NOMO-1 treated with DMSO at 0.1 percent for 48 hours (cell line): Measurements from ENCODE around the gene PDE1C.
"Not testable (repeated sequence)": the region's sequence is repeated elsewhere in the genome, so short reads cannot be mapped to it uniquely, and the experiment has no call there.

Source experiments
- DNase-seq: peaks from one replicate; lab custom pipeline; 2025; ENCODE audit not compliant: unreplicated experiment; lab: John Stamatoyannopoulos, UW

Gene PDE1C

DNA sequence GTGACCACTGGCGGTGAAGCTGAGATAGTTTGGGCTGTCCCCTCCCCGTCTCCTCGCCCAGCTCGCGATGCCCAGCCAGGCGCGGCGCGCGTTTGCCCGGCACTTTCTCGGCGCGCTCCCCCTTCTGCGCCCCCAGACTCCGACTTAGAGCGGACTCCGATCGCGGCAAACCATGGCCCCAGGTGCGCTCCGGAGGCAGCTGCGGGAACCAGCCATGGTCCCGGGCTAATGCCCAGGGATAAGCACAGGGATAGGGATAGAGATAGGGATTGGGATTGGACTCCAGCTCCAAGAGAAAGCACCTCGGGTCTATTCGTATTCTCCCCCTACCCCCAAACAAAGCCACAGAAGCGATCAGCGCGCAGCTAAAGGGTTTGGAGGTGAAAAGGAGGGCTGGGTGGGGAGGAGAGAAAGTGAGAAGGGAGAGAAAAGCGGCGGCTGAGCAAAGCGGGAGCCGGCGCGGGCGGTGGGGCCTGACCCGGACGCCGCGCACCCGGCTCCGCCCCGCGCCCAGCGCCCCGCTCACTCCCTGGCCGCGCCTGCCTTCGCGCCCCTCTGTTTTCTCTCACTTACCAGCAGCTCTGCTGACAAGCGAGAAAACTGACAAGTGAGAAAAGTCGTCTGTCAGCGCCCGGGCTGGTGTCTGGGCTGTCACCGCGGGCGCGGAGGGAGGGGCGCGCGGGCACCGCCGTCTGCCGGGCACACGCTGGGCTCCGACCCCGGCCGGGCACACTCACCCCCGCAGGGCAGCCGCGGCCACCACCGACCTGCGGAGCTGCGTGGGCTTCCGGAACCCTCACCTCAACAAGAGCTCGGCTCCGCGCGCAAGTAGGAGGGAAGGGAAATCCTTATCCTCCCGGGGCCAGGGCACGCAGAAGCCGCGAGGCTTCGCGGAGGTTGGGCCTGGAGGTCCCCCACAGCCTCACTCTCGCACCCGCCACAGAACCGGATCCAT lies at the start of gene PDE1C:
TSS of gene PDE1C (minus strand) at position 2 of the 955 bp plus-strand sequence.
- no peak for DNase-seq

DNA sequence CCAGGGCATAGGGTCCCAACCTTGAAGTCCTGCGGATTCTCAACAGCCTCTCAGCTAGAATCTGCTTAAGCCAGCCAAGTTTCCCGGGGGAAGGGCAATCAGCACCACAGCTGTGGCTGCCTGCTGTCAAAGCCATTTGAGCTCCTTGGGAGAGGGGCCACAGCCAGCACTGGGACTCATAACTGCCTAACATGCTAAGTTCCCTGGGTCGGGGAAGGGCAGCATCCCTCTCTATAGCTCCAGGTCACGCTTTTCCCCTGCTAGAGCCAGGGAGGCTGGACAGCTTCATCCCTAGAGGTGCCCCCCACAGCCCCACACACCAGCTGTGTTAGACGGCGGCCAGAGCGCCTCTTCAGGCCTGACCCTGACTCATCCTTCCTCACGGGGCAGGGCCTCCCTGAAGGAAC lies 49.6 kb upstream of the PDE1C start:
- no peak for DNase-seq

DNA sequence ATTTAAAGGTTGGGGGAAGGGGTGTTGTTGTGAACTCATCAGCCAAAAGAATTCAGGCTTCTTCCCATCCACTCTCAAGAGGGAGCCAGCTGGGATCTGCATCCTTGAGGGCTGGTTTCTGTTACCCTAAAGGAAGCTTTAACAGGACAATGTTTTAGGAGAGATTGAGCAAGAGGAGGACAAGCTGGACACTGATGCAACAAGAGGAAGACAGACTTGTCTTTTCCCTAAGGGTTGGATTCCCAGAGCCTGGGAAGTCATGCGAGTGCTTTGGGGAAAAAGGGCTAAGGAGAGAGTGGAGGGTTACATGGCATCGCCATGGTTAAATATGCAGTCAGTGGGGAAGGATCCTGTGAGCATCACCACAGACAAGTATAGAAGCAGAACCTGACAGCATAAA lies 47.6 kb upstream of the PDE1C start:
- DNase-seq, result no peak

DNA sequence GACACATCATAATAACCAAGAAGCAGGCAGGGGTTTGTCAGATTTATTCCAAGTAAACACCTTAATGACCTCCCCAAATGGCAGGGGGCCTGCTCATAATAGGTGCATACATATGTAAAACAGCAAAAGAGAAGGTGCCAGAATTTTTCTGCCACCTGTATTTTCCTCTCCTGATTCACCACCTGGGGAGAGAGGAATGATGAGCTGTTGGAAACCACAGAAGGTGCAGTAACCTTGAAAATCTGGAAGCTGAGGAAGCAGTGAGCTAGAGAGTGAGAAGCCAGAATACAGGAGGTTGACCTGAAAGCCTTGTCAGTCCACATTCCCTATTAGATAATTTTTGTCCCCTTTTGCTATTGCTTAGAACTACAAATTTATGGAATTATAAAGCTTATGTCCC lies 46.2 kb upstream of the PDE1C start:
- no peak for DNase-seq

DNA sequence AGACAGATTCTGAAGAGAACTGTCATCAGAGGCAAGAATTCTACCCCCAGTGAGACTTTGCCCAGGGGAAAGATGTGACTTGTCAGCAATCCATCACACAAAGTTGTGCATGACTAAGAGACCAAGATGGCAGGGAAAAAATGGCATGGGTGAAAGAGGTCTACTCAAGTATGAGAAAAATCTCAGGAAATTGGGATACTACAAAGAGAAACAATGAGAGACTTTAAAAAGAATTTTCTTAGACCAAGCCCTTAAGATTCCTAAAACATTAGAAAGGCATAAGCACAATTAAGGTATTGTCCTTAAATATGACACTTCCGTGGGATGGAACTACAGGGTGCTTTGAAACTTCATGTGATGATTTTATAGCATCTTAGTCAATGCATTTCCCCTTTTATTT lies 45.6 kb upstream of the PDE1C start:
- no peak for DNase-seq

DNA sequence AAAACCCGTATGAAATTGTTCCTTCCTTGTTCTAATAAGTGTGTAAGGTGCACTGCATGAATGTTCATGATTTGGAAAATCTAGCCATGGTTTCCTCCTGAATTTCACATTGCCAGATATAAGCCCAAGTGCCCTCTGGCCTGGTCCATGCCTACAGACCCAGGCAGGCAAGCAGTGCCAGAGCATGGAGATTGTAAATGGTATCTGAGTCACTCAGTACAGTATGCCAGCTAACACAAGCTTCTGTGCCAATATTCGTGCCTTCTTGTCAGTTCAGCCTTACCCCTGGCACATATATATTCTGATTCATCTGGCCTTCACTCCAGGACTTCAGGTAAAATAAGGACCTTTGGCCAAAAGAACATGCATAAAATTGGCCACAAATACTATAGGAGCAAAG lies 38.4 kb upstream of the PDE1C start:
- no peak for DNase-seq

DNA sequence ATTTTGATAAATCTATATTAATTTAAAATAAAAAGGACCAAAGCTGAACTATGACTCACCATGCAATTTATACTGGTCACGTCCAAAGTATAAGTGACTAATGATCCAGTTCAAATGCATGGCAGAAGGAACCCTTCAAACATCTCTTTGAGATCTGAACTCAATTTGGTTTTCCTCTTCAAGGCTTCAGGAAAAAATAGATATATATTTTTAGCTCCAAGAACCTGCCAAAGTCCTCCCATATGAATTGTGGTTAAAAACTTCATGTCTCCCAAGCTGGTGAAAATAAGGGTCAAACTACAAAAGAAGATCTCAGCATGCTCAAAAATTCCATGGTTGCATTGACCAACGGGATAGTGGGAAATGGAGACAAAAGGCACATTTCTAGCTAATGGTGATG lies 34.6 kb upstream of the PDE1C start:
- DNase-seq, result no peak

DNA sequence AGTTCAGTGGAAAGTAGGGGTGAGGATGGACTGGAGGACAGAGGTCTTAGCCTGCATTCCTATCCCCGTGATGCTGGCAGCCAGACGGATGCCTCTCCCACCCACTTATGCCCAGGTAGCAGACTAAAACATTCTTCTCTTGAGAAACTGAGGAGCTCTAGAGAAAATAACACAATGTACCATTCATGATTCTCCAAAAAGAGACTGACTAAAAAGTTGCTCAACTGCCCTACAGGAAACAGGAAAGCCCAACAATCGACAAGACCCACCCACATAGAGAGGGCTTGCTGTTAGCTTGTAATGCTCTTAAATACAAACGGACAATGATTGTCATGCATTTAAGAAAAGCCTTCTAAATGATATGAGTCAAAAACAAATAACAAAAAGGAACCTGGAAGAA lies 33.2 kb upstream of the PDE1C start:
- DNase-seq, result no peak

DNA sequence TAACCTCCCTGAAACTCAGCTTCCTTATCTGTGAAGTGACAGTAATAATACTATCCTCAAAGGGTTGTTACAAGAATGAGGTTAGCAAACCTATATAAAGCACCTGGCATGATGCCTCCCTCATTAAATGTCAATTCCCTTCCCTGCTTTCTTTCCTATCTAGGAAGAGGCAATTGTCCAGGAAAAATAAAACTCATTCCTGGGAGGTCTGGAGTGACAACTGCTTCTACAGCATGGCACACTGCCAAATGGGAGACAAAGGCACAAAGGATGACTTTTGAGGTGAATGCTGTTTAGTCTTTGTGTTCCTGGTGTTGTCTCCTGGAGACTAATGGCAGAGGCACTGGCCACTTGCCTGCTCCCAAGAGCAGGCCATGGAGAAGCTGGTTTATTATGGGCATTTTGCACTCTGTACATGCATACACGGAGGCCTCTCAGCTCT lies 32.2 kb upstream of the PDE1C start:
- no peak for DNase-seq

DNA sequence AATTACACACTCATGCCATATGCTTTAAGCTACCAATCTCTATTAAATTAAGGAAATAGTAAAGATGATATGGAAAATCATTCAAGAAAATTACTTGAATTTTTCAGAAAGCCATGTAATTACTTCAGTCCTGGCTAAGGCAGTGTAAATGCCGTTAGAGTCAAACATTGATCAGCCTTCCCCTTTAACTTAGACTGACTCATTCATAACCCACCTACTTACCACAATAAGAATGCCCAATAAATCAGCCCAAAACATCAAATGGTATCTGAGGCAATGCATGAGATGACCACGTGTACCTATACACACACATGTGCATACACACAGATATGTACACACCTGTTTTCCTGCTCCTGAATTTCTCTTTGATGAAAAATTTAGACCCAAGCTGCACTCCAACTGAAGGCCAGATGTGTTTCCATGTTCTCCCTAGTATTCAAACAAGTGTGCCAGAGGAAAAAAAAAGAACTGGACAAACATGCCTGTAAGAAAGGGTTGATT lies 30.2 kb upstream of the PDE1C start:
- DNase-seq, result no peak

DNA sequence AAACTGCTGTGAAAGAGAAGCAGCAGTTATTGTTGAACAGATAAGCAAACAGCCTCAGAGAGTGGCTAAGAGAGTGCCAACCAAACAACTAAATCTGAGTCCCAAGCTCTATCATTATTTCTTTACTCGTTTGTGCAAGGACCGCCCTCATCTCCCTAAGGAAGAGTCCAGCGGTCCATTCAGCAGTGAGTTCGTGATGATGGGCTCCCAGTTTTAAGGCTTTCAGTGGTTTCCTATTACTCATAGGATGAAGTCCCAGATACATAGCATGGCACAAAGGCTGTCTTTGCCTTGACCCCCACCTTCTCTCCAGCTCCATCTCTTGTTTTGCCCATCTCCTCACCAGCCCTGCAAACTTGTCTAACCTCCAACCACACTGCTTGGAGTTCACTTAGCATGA lies 24.3 kb upstream of the PDE1C start:
- DNase-seq, result no peak

DNA sequence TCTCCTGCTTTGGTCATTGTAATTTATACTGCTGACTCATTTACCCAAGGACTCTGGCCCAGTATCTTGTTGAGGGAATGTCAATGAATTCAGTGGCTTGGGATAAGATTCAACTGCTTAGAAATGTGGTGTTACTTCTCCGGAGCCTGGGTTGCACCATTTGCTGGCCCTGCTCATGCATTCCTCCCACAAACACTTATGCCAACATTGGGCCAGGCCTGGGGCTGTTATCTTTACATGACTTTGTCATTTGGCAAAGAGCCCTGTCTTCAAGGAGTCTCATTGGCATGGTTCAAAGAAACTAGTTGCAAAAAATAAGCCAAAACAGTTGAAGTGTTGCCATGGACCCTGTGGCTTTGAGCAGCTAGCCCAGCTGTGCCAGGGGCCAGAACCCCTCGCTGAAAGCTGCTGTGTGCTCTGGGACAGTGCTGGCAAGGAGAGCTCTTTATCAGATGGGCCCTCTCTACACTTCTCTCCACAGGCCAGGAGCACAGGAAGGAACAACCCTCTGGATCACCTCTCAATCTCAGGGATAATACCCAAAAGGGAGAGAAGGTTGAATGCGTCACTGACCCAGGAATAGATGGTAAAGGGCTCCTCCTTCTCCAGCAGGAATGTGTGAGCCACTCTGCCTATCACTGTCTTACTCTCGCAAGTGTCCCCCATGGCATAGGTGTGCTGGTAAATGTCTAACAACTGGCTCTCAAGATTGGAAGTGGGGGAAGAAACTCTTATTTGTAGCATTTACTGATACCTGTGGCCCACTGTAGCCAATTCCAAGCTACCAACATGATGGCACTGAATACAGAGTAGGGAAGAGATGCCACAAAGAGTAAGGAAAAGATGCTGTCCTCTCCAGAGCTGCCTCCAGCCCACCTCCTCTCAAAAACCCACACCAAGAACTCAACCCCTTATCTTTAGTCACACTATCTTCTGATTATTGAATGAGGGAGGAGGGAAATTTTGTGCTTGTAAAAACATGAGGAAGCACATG lies 23.5 kb upstream of the PDE1C start:
- no peak for DNase-seq

DNA sequence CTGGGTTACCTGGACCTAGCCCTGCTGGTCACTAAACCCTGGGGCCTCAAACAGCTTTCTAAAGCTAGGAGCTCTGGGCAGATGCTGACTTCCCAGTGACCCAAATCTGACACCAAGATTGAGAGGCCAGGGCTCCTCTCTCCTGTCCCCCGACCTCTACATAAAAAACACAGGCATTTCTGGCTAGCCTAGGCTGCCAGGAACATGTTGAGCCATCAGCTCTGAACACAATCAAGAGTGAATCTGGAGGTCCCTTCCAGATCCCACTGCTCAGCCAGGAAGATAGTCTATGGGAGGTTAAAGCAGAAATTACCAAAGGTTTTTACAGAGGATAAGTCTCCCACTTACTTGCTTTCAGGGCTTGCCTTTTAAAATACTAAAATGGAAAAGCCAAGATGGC lies 22.1 kb upstream of the PDE1C start:
- DNase-seq, result no peak

DNA sequence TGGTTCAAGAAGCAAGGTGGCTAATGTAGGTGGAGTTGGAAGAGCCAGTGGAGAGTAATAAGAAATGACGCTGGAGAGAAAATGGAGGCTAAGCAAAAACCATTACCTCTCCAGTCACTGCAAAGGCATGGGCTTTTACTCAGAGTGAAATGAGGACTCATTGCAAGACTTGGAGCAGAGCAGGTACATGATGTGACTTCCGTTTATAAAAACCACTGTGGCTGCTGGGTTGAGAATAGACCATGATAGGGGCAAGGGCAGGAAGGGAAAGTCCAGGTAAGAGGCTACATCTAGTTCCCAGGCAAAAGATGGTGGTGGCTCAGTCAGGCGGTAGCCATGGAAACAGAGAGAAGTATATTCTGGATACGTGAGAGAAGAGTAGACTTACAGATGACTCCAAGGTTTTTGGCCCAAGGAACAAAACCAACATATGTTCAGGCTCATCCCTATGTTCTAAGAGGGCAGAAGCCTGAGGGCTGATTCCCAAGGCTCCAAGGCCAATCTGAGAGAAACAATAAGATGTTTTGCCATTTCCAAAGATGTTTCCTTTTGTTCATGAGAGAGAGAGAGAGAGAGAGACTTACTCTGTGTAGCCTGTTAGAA lies 21.5 kb upstream of the PDE1C start:
- DNase-seq, result no peak

DNA sequence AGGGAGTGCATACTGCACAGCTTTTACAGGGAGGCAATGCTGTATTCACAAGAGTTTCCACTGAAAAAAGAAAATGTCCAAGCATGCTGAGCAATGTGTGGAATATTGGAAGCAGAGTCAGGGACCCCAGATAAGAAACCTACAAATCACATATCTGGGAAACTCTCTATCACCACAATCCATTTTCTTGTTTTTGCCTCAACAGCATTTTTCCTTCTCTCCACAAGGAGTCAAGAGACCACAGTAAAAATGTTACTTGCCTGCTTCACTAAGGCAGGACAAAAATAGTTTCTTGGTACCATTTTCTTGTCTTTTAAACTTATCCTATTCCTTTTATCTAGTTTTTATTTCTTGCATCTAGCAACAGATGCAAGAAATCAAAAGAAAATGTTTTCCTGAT lies 19.5 kb upstream of the PDE1C start:
- DNase-seq, result no peak

DNA sequence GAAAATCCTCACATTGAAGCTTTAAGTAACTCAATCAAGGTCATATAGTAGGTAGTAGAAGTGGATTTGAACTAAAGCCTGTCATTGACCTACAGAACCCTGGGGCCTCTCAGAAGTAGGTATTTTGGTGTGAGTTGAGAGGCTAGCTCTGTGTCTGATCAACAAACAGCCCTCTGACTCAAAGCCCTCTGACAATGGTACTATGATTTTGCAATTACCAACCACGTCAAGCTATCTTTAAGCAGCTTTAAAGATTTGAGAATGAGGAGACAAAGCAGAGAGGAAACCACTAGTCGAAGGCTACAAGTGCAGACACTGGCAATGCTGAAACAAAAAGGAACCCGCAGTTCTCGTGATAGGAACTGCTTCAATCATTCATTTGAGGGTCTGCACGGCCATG lies 19.0 kb upstream of the PDE1C start:
- no peak for DNase-seq

DNA sequence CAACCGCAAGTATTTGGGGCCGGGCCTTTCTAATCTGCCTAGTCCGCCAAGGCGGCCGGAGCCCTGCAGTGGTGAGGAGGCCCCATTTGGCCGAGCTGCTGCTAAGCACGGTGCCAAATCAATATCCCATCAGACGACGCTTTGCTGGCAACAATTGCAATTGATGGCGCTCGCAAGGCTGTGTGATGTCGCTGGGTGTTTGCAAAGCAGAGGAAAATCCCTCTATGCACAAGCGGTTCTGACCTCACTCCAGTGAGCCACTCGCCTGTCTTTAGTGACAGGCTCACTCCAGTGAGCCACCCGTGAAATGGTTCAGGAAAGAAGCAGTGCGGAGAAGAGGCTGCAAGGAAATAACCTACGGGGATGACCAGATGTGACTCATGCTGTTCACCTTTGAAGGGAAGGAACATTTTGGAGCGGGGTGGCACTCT lies 18.3 kb upstream of the PDE1C start:
- no peak for DNase-seq

DNA sequence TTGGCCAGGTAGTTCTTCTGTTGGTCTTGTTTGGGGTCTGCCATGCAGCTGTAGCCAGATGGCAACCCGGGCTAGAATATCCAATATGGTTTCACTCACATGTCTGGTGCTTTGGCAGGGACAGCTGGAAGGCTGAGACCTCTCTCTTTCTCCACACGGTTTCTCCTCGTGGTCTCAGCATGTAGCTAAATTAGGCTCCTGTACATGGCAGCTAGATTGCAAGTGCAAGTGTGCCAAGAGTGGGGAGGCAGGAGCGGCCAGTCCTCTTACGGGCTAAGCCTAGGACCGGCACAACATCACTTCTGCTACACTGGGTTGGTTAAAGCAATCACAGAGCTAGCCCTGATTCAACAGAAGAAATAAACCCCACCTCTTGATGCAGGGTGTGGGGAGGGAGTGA lies 9.3 kb upstream of the PDE1C start:
- DNase-seq, result no peak

DNA sequence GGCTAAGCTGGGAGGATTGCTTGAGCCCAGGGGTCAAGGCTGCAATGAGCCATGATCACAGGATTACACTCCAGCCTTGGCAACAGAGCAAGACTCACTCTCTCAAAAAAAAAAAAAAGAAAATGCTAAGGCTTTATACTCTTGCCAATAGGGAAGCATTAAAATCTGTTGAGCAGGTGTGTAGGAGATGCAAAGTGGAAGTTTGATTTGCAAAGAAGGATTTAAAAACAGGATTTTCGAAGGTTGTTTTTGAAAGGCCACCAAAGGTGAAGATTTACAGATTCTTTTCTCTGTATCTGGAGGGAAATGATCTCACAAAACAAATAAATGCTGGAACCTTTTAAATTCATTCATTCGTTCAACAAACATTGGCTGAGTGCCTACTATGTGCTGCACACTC lies 8.6 kb upstream of the PDE1C start:
- no peak for DNase-seq

DNA sequence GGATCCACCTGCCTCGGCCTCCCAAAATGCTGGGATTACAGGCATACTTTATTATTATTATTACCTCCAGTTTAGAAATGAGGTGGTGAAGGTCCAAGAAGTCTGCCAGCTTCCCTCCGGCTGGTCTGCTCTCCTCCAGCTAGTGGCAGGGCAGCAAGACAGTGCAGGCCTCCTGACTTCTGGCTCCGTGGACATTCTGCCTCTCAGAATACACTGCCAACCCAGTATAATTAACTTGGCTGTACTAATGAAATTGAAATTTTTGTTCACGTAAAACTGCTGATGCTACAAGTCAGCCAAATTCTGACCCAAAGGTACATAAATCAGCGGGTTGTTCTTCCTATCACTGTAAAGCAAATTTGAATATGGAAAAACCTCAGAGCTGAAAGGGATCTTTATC lies 7.6 kb upstream of the PDE1C start:
- DNase-seq, result no peak

DNA sequence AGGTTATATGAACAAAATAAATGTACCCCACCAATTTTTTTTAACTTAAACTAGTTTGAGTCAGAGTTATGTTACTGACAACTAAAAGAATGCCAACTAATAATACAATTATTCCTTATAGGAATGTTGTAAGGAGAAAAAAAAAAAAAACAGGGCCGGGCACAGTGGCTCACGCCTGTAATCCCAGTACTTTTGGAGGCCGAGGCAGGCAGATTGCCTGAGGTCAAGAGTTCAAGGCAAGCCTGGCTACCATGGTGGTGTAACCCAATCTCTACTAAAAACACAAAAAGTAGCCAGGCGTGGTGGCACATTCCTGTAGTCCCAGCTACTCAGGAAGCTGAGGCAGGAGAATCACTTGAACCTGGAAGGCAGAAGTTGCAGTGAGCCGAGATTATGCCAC lies 6.6 kb upstream of the PDE1C start:
- DNase-seq, result not testable (repeated sequence)
